ENCODE measurements around the gene TGM2.

- TF ChIP-seq, protein P1, sequence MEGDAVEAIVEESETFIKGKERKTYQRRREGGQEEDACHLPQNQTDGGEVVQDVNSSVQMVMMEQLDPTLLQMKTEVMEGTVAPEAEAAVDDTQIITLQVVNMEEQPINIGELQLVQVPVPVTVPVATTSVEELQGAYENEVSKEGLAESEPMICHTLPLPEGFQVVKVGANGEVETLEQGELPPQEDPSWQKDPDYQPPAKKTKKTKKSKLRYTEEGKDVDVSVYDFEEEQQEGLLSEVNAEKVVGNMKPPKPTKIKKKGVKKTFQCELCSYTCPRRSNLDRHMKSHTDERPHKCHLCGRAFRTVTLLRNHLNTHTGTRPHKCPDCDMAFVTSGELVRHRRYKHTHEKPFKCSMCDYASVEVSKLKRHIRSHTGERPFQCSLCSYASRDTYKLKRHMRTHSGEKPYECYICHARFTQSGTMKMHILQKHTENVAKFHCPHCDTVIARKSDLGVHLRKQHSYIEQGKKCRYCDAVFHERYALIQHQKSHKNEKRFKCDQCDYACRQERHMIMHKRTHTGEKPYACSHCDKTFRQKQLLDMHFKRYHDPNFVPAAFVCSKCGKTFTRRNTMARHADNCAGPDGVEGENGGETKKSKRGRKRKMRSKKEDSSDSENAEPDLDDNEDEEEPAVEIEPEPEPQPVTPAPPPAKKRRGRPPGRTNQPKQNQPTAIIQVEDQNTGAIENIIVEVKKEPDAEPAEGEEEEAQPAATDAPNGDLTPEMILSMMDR (IDR thresholded peaks at IDR 0.05), result no peak
- no peak for TF ChIP-seq POLR2AphosphoS5 (IDR thresholded peaks at IDR 0.05)
These were observed 25.7 kb downstream of the TGM2 start for GRCh38 chr20:38139156-38139912.
